ENCODE measurements around the gene RRP7A.
"Not testable (repeated sequence)": the region's sequence is repeated elsewhere in the genome, so short reads cannot be mapped to it uniquely, and the experiment has no call there.

The RRP7A gene

GRCh38 chr22:42535082-42535731, 15.6 kb upstream of the RRP7A start:
- DNase-seq, result not testable (repeated sequence)

DNA sequence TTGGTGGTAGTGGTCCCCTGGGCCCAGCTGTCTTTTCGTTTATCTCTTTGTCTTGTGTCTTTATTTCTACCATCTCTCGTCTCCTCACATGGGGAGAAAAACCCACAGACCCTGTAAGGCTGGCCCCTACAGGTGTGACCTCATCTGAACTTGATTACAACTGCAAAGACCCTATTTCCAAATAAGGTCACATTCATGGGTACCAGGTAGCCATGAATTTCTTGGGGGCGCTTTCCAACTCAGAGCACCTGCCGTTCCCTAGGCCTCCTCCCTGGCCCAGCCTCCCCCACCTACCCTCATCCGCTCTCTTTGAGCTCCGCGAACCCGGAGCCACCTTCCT, 14.0 kb upstream of the RRP7A start:
- DNase-seq, result no peak

GRCh38 chr22:42531401-42532084, 11.9 kb upstream of the RRP7A start:
- DNase-seq, result not testable (repeated sequence)

GRCh38 chr22:42529435-42529834, 9.8 kb upstream of the RRP7A start:
- DNase-seq, result not testable (repeated sequence)

DNA sequence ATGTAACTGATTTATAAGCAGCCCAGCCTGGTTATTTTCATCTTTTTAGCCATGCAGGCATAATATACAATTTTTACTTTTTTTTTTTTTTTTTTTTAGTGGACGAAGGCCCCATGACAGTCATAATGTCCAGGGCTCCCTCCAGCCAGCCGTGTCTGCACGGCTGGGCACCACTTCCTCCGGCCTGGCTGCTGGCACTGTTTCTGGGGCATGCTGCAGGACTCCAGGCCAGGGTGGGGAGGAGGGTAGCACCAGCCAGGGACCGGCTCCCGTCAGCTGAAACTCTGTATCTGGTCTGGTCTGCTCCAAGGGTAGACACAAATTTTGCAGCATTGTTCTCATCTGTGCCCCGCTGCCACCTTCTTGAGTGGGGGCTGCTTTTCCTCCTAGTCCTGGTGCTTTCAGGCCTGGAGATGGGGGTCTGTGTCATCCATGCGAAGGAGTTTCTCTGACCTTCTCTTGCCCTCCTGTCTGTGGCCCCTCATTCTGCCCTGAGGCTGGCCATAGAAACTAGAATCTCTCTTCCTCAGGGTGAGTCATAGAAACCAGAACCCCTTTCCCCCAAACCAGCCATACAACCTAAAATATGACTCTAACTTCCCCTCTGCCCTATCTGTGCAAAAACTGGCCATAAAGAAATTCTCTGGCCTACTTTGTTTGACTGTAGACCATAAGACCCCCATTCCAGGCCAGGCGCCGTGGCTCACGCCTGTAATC, 9.2 kb upstream of the RRP7A start:
- no peak for DNase-seq

DNA sequence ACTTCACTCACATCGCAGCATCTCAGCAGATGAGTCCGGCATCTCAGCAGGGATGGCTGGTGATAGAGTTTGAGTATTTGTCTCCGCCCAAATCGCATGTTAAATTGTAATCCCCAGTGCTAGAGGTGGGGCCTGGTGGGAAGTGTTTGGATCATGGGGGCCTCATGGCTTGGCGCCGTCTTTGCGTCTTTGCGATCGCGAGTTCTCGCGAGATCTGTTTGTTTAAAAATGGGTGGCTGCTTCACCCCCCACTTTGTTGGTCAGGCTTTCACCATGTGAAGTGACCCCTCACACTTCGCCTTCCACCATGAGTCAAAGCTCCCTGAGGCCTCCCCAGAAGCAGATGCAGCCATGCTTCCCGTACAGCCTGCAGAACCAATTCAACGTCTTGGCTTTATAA, 3.0 kb upstream of the RRP7A start:
- no peak for DNase-seq

- DNase-seq, result no peak
Observed at GRCh38 chr22:42521228-42521546, 1.6 kb upstream of the RRP7A start.

DNA sequence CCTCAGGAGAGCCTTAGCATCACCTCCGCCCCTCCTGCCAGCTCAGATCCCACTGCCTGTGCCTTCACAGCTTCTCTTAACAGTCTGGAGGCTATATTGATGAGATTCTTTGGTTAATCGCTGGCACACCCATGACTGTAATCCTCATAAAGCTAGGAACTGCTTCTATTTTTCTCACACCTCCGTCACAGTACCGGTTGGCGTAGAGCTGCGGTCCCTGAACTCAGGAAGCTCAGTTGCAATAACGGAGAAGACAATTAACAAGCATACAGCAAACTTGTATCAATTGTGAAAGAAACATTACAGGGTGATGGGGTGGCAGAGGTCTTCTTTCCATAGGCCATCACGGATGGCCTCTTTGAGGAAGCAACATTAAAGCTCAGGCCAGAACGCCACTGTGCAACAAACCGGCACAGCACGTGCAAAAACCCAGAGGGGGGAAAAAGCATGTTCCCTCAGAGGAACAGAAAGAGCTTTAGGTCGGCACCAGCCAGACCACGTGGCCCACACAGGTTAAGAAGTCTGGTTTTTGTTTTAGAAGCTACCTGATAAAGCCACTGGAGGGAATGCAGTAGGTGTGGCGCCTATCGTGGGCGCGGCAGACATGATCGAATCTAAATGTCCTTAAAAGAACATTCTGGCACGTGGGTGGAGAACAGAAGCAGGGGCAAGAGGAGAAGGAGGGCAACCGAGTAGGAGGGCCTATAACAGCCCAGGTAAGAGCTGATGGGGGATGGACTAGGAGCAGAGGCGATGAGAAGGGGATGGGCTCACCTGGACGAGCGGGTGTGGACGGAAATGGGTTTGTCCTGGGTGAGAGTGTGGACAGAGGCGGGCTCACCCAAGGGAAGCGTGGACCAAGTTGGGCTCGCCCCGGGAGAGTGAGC, 715 bp downstream of the RRP7A start:
- DNase-seq, result not testable (repeated sequence)

DNA sequence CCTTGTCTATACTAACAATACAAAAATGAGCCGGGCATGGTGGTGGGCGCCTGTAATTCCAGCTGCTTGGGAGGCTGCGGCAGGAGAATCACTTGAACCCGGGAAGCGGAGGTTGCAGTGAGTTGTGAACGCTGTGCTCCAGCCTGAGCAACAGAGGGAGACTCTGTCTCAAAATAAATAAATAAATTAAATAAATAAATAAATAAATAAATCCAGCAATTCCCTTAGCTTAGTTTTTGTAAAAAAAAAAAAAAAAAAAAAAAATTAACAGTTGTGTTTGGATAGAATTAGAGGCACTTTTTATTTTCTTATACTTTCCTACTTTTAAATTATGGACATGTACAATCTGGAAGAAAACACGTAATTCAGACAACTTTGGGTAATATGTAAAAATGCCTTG, 2.5 kb downstream of the RRP7A start:
- not testable (repeated sequence) for DNase-seq

DNA sequence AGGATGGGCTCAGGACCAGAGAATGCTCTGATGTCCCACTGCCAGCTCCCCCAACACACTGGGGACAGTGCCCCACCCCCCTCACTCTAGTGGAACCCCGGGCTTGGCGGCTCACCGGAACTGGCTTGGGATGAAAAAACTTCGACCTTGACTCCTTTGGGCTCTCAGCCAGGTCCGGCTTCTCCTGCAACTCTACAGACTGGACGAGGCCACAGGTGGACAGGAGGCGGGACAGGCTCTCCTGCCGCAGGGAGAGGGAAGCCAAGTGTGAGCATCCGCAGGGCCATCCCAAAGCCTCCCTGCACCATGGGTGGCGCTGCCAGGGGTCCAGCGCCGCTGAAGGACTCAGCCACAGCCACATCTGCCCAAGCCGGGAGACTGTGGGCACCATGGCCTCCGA, 3.7 kb downstream of the RRP7A start:
- DNase-seq, result no peak

GRCh38 chr22:42515304-42515703, 4.3 kb downstream of the RRP7A start:
- not testable (repeated sequence) for DNase-seq

DNA sequence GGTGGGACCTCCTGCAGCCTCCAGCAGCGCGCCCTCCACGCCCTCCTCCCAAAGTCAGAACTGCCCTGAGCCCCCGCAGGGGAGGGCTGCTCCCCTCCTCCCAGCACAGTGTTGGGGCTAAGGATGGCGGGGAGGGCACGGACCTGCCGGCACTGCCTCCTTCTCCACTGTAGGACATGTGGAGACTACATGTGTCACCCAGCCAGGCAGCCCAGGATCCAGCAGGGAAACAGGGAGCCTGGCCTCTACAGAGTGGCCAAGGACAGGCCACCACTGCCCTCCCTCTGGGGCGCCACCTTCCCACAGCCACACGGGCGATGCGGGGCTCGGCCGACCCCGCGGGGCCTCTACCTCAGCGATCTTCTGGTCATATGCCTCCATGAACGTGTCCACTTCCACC, 5.3 kb downstream of the RRP7A start:
- DNase-seq, result not testable (repeated sequence)

DNA sequence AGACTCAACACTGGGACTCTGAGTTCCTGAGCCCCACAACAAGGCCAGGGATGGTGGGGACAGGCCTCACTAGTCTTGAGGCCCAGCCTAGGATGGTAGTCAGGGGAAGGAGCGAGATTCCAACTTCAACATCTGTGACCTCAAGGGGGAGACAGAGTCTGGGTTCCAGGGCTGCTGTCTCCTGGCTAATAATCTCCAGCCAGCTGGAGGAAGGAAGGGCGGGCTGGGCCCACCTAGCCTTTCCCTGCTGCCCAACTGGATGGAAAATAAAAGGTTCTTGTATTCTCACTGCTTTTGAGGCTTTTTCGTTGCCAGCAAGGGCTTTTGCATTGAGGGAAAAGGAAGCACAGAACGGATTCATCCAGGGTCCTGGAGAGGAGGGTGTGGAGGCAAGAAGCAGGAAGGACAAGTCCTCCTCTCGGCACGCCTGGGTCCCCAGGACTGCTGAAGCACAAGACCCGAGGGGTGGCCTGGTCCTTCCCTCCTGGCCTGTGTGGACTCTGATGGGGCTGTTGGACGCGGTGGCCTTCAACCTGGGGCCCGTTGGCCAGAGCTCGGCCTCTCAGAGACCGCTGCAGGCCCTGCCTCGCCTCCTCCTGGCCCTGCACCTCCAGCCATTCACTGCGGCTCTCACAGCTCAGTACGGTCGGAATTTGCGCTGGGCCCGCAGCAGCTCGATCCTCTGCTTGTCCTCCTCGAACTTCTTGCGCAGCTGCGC, 7.2 kb downstream of the RRP7A start:
- not testable (repeated sequence) for DNase-seq

DNA sequence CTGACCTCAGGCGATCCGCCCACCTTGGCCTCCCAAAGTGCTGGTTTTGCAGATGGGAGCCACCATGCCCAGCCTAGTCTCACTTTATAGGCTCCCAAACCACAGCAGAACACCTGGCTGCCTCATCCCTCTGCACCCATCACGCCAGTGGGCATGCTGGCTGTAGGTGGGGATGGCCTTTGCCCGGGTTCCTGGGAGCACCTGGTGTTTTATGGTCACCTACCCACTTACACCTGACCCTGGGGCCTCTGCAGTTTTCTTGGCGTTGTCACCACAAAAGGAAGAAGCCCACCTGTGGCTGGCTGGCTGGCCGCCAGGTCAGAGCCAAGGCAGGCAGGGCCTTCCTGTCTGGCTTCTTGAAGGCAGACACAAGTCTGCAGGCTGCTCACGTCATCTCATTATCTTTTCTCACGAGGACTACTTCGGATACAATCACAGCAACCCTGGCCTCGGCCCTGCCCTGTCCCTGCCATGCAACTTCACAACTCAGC, 8.2 kb downstream of the RRP7A start:
- no peak for DNase-seq

DNA sequence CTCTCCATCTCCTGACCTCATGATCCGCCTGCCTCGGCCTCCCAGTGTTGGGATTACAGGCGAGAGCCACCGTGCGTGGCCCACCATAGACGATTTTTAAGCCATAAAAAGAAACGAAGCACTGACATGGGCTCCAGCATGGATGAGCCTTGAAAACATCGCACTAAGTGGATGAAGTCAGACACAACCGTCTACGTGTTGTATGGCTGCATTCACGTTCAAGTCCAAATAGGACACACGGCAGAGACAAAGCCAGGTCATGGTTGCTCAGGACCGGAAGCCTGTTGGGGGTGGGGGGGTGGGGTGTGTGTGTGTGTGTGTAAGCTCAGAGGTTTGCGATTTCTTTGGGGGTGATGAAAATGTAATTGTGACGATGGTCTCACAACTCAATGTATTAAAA, 10.0 kb downstream of the RRP7A start:
- DNase-seq, result no peak

DNA sequence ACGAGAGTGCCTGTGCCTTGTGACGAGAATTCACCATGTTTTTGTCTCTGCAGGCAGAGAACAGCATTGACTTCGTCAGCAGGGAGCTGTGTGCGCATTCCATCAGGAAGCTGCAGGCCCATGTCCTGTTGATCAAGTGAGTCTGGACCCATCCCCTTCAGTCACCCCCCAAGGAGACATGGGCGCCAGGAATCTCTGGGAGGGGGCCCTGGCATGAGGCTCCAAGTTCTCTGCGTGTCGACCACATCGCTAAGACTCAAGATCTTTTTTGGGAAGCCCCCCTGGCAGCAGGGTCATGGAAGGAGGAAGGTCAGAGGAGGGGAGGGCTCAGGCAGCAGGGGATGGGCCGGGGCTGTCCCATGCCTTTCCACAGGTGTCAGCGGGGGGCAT, 10.6 kb downstream of the RRP7A start:
- not testable (repeated sequence) for DNase-seq

- not testable (repeated sequence) for DNase-seq
Observed at GRCh38 chr22:42508327-42508974, 11.1 kb downstream of the RRP7A start.

GRCh38 chr22:42500836-42501179, 18.8 kb downstream of the RRP7A start:
- DNase-seq, result no peak

DNA sequence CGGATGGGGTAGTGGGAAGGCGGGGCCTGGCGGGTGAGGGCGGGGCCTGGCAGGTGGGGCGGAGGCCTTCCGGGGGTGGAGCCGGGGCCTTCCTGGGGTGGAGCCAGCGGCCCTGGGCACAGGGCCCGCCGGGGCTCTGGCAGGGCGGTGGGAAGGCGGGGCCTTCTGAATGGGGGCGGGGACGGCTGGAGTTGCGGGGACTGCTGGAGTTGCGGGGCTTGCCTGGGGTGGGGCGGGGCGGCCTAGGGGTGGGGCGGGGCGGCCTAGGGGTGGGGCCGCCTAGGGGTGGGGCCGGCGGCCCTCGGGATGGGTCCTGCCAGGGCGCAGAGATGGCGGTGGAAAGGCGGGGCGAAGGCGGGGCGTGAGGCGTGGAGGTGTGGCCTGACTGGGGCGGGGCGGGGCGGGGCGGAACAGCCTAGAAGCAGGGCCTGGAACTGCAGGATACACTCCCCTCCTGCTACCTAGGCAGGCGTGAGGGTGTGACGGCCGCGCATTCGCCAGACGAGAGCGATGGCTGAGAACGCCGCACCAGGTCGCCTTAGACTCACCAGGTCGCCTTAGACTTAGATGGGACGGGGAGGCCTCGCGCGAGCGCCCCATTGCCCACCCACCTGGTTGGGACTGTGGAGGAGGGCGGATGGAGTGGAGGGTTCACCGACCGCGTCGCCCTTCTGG, 19.3 kb downstream of the RRP7A start:
- peak; percentile 26 for DNase-seq

GRCh38 chr22:42499773-42500160, 19.8 kb downstream of the RRP7A start:
- DNase-seq, result not testable (repeated sequence)

DNA sequence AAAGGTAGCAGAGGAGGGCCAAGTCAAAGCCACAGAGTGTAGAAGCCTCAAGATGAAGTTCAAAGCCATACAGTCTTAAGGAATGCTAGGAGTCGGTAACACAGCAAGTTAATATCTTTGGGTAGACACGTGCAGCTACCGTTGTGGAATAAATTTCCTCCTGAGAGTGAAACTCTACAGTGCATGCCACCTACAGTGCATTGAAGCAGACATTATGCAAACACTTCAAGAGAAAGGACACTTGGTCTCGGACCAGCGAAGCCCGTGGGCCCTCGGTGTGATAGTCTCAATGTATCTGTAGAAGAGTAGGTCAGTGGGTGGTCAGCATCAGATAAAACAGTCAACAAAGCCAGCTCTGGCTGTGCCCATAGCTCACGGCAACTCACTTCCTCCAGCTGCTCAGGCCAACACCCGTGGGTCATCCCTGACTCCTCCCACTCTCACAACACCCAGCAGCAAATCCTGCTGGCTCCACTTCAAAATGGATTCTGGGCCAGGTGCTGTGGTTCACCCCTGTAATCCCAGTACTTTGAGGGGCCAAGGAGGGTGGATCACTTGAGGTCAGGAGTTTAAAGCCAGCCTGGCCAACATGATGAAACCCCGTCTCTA, 24.0 kb downstream of the RRP7A start:
- DNase-seq, result not testable (repeated sequence)
